C1 segment of cervical spinal cord (tissue), 14 donors: ENCODE measurements around the gene UBE2D2.

Experiments
- DNase-seq, 14 donors: peaks; one replicate each; lab custom pipeline; 2025; lab: John Stamatoyannopoulos, UW

UBE2D2 gene

GRCh38 chr5:139647506-139648204 lies 86.5 kb downstream of the UBE2D2 start:
- DNase-seq = no peak

- DNase-seq = peak in 12 of 14 donors; percentile 58 to 89 (median 80)
Observed at GRCh38 chr5:139648205-139649081, 87.3 kb downstream of the UBE2D2 start, which contains the start of gene CXXC5. Gene CXXC5, plus strand, starts transcription at chr5:139648349. Its CDS starts 32,175 bp downstream, at chr5:139680524.

- peak in 2 of 14 donors; percentile 57 to 63 for DNase-seq
Observed at GRCh38 chr5:139649082-139649991, 88.2 kb downstream of the UBE2D2 start.

DNA sequence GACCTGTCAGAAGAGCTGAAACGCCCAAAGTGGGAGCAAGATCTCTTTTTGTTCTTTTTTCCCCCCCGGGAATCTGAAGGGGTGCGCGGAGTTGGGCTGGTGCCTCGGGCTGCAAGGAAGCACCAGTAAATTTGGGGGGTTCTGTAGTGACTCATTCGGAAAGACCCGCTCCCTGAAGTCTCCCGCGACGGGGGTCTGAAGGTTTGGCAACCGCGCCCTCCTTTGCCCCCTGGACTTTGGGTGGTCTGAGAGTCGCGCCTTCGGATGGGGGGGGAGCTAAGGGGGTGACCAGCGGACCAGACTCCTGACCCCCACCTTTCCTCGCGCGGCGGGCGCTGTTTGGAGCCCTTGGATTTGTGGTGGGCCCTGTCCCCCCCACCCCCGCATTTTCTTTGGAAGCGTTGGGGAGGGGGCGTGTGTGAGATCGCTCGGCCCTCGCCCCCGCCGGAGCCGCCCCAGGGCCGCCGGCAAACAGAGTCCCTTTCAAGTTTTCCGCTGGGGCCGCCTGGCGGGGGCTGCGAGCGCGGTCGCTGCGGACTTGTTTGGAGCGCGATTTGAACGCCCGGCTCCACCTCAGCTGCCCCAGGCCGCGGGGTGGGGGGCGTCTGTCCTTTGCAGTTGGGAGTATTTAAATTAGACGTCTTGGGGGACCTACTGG lies 89.0 kb downstream of the UBE2D2 start:
- peak in 2 of 14 donors; percentile 75 to 79 for DNase-seq

DNA sequence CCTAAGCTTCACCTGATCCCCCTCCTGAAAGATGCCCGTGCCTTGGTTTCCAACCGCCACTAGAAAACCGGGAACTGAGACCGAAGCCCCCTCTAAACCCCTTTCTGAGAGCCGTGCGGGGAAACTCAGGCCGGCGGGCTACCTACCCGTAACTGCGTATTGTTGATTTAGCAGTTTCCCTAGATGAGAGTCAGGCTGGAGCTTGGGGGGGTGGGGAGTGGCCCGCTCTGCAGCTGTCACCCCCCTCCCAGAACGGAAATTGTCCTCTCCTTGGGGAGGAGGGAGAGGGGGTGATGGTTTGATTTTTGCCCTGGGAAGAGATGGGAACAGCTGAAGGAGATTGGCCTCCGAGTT lies 89.5 kb downstream of the UBE2D2 start:
- DNase-seq = peak in 3 of 14 donors; percentile 70 to 75 (median 72)

- DNase-seq = peak in 10 of 14 donors; percentile 65 to 92 (median 80)
Observed at GRCh38 chr5:139651043-139651834, 90.1 kb downstream of the UBE2D2 start.

DNA sequence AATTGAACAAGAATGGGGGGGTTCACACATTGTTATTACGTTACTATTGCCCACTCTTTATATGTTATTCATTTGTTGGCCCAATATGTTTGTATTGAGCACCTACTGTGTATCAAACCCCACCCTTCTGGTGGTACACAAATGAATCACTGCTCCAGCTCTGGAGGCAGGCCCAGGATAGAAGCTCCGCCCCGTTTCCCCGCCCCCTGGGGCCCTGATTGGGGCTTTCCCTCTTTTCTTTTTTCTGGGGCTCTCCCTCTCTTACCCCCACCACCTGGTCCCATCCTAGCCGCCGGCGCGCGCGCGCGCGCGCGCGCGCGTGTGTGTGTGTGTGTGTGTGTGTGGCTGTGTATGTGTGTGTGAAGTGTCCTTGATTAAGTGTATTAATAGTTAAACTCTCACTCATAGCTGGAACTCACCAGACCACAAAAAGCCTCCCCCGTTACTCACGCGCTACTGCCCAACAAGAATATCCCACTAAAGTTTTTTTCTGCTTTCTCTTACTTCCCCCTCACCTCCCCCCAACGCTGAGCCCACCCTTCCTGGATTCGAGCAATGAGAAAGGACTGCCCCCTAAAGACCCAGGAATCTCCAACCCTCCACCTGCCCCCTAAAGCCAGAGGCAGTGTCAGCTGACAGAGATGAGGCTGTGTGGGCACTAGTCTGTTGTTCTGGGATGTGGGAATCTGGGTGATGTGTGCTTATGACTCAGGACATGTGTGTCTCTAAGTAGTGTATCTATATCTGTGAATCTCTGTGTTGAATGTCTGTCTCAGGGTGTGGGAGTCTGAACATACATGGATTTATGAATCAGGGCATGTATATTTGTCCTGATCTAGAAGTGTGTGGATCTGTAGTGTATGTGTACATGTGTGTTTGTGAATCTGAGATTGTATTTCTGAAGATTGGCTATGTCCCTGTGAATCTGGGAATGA lies 91.0 kb downstream of the UBE2D2 start:
- DNase-seq = peak in 12 of 14 donors; percentile 62 to 93 (median 84)

- DNase-seq = peak in 1 of 14 donors; percentile 18
Observed at GRCh38 chr5:139652788-139653241, 91.7 kb downstream of the UBE2D2 start.

GRCh38 chr5:139653616-139654015 lies 92.5 kb downstream of the UBE2D2 start:
- no peak for DNase-seq

- no peak for DNase-seq
Observed at GRCh38 chr5:139654464-139654863, 93.3 kb downstream of the UBE2D2 start.

DNA sequence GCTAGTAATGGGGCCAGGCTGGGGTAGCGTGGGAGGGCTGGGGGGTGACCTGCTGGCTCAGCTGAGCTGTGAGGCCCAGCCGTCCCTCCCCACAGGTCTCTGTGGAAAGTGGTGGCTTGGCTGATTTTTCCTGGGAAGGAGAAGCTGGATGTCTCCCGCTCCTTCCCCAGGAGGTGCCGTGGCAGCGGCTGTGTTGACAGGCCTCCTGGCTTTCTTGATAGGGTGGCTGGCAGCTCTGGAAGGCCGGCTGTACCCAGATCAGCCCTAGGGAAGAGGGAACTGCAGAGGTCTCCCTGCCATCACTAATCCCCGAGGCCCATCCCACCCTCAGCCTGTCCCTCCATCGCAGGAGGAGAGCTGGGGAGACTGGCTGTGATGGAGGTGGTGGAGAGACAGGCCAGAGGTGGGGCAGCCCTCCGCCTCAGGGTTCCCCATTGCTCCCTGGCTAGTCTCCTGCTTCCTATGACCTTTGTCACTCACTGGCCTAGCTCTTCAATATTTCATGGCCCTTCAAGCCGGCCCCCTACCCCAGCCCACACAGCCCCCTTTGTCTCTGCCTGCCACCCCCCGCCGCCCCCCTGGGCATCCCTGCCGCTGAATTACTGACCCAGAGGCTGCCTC lies 93.8 kb downstream of the UBE2D2 start:
- no peak for DNase-seq

DNA sequence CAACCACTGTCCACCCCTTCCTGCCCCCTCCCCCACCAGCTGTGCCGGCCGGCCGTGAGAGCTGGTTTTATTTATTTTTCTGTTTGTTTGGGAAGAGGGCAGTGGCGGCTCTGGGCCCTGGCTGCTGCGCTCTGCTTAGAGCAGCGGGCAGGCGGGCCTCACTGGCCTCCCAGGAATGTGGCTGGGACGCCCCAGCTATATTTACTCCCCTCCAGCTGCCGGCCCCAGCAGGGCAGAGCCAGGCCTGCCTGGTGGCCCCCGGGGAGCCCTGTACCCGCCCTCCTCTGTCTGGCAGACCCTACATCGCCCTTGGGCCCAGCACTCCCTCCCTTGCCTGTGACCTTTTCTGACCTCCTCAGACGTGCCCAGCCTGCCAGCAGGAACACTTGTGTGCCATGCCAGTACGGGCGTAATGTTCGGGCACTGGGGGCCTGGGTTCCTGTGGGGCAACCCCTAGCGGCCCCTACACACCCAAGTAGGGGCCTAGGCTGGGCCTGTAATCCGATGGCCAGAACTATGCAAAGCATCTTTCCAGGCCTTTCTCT lies 94.7 kb downstream of the UBE2D2 start:
- DNase-seq = peak in 1 of 14 donors; percentile 58

DNA sequence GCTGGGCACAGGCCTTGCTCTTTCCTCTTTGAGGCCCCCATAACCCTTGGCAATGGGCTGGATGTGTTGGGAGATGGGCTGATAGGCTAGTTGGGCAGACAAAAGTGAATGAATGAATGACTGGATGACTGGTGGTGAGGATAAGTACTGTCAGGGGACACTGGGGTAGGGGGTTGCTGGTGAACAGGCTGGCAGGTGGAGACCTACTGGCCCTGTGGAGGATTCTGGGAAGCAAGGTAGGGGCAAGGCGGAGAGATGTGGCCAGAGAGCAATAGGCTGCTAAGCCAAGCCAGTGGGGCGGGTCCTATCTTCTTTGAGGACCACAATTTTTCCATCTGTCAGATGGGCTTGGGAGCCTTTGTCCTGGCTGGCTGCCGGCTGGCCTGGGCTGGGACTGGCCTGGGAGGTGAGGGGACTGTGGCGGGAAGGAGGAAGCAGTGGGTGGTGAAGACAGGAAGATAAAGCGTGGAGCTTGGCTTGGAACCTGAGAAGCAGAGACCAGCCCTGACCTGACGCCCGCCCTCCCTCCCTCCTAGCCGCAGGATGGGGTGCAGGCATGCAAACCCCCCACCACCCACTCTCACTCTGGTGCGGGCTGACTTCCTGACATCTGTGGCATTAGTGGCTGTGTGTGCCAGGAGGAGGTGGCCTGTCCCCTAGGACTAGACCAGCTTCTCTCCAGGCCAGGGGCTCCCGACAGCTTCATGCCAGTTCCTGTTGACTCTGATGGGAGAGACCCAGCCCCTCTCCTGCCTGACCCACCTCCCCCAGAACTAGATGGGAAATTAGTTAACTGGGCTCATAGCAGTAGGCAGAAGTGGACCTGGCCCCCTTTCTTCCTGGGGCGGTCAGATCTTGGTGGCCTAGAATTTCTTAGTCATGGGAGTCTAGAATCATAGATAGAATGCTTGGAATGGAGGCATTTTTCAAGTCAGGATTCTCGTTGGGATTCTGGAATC lies 96.5 kb downstream of the UBE2D2 start:
- DNase-seq = no peak

DNA sequence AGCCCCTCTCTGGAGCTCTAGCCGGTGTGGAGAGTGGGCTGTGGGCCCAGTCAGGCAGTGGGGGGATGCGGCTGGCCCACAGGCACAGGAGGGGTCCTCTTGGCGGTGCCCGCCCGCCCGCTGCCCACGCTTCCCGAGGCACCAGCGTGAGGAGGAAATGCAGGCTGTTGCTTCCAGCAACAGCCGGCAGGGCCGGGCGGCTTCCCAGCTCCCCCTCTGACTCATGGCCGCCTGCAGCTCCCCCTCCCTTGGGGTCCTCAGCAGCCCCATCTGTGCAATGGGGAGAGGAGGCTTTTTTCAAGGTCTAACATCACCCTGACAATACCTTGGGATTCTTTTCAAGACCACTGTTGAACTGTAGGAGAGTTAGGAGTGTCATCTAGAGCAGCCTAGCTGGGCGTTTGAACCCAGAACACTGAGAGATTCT lies 97.4 kb downstream of the UBE2D2 start:
- DNase-seq = peak in 1 of 14 donors; percentile 47

DNA sequence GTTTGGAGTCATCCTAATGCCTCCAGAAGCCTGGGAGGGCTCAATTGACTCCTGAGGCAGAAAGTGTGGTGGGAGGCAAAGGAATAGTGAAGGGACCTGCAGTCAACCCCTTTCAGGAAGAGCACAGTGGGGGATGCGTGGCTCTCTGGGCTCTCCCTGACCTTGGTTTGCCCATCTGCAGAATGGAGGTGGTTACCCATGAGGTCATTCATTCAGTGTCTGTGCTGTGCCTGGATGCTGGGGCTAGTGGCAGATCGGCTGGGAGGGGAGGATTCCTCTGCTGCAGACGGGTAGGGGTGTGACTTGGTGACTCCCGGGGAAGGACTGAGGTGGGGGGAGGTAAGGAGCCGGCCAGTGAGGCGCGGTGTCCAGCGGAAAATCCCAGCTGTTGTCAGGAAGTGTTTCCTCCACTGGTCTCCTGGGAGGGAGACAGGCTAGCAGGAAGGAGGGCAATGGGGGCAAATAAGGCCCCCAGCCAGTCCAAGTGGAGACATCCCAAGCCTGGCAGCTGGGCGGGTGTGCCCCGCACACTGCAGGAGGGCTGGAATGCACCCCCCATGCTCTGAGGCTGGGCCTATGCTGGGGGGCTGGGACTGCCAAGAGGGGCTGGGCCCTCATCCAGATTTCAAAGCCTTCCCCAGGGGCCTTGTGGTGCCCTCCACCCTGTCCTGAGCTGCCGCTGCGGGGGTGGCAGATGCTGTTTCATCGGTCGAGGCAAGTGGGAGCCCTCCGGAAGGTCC lies 98.0 kb downstream of the UBE2D2 start:
- peak in 2 of 14 donors; percentile 52 to 58 for DNase-seq

DNA sequence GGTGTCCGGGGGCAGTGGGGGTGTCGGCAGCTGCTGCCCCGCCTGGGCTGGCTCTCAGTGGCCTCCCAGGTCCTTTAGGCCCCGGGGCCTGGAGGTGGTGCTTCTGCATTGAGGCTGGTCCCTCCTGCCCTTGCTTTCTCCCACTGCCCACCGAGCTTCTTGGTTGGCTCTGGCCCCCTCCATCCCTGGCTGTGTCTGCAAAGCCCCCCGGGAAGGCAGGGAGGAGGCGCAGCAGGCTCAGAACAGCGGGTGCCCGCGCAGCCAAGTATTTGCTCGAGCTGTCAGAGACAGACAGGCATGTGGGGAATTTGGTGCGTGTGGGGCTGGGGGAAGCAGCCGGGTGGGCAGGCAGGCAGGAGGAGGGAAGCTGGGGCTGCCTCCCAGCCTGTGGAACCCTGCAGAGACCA lies 98.6 kb downstream of the UBE2D2 start:
- DNase-seq = peak in 2 of 14 donors; percentile 60 to 66
